Activated CD8-positive, alpha-beta T cell treated with anti-CD3 and anti-CD28 coated beads for 36 hours (primary cell): ENCODE measurements around the gene TNS3. TPM values are rescaled to one million over a fixed set of nuclear protein-coding genes. Genes with fewer than 3 reads are reported as not detected.

ENCODE experiments used
- ATAC-seq: fragments of 200-7000 bp; cut with Tn5 transposase; one replicate; pipeline ENCODE4 v1.10.0; 2021; ENCODE audit warnings: mild to moderate bottlenecking, moderate library complexity
- CTCF ChIA-PET: fragments of 350-600 bp; sonication (Branson Sonifier 250); formaldehyde crosslinking; loops from one replicate; lab custom pipeline; 2021; ENCODE audit warnings: antibody characterized with exemption; lab: Charles Lee
- POLR2A ChIA-PET: fragments of 350-600 bp; sonication (Branson Sonifier 250); formaldehyde crosslinking; loops from one replicate; lab custom pipeline; 2021; ENCODE audit warnings: antibody characterized with exemption; lab: Charles Lee
- DNase-seq: peaks from one replicate; pipeline ENCODE4 v3.0.0-alpha.2; 2020
- H3K27ac Mint-ChIP-seq: one replicate; pipeline ENCODE4 v1.8.0; 2021; ENCODE audit warnings: mild to moderate bottlenecking, mixed read lengths
- H3K27me3 Mint-ChIP-seq: one replicate; pipeline ENCODE4 v1.8.0; 2021; ENCODE audit warnings: mixed read lengths
- H3K36me3 Mint-ChIP-seq: one replicate; pipeline ENCODE4 v1.8.0; 2021; ENCODE audit warnings: low read depth, mixed read lengths
- H3K4me1 Mint-ChIP-seq: one replicate; pipeline ENCODE4 v1.8.0; 2021; ENCODE audit warnings: low read depth, mixed read lengths
- H3K4me3 Mint-ChIP-seq: one replicate; pipeline ENCODE4 v1.8.0; 2021; ENCODE audit warnings: mild to moderate bottlenecking, moderate library complexity, mixed read lengths
- H3K9me3 Mint-ChIP-seq: one replicate; pipeline ENCODE4 v1.8.0; 2021; ENCODE audit warnings: mixed read lengths
- CTCF ChIP-seq: fragments of 200-600 bp; IDR thresholded peaks from one replicate; pipeline ENCODE4 v1.8.0; 2022; ENCODE audit warnings: antibody characterized with exemption, mild to moderate bottlenecking
- intact Hi-C: fragments of 100-400 bp; cut with micrococcal nuclease; formaldehyde crosslinking; loops from one replicate; pipeline ENCODE4 v1.10.0; 2022
- total RNA-seq, 2 experiments: library from RNA; stranded (reverse); gene quantifications; one replicate each; pipeline ENCODE4 v1.2.3, GENCODE V29; 2021

Gene TNS3
- total RNA-seq, 2 experiments from 2014 or later: 0.04 to 0.16 TPM

GRCh38 chr7:47333554-47333887 lies 248.4 kb downstream of the TNS3 start:
- peaks cover 3% of the 10 kb centered on the region for H3K9me3 Mint-ChIP-seq

GRCh38 chr7:47332681-47333553 lies 249.0 kb downstream of the TNS3 start:
- Mint-ChIP-seq H3K4me1 (no peaks in the 10 kb centered on the region), H3K4me3 (no peak overlapping the region), H3K27ac (no peak overlapping the region), H3K36me3 (no peaks in the 10 kb centered on the region), H3K27me3 (no peaks in the 10 kb centered on the region), H3K9me3 (peaks cover 3% of the 10 kb centered on the region)
- DNase-seq (no peak), ATAC-seq (no peak)
- ChIA-PET CTCF (no interaction called here), POLR2A (no interaction called here)
- intact Hi-C loops: no loop called here
- TF ChIP-seq CTCF: no peak

More at GRCh38 chr7:47333554-47333887, 248.4 kb downstream of the TNS3 start:
- intact Hi-C loops: no loop called here
- Mint-ChIP-seq H3K4me1 (no peaks in the 10 kb centered on the region), H3K4me3 (no peak overlapping the region), H3K27me3 (no peaks in the 10 kb centered on the region), H3K27ac (no peak overlapping the region), H3K36me3 (no peaks in the 10 kb centered on the region)
- ATAC-seq: no peak
- no peak for TF ChIP-seq CTCF
- no peak for DNase-seq
- CTCF ChIA-PET: no interaction called here
- POLR2A ChIA-PET: no interaction called here

GRCh38 chr7:47332213-47332612 lies 249.7 kb downstream of the TNS3 start:
- DNase-seq: no peak
- POLR2A ChIA-PET: no interaction called here
- CTCF ChIA-PET: no interaction called here

GRCh38 chr7:47331179-47331565 lies 250.7 kb downstream of the TNS3 start:
- no peaks in the 10 kb centered on the region for H3K4me1 Mint-ChIP-seq
- CTCF ChIA-PET: no interaction called here
- H3K27ac Mint-ChIP-seq: no peak overlapping the region
- intact Hi-C loops: no loop called here
- POLR2A ChIA-PET: interaction anchor here (0.6 kb wide), 1 partner anchor 40 kb away, joined by 3 read pairs; no protein-coding TSS in a partner anchor
- DNase-seq (no peak), ATAC-seq (no peak)
- no peaks in the 10 kb centered on the region for H3K36me3 Mint-ChIP-seq
- TF ChIP-seq CTCF: no peak
- H3K9me3 Mint-ChIP-seq: no peaks in the 10 kb centered on the region
- H3K4me3 Mint-ChIP-seq: no peak overlapping the region
- no peaks in the 10 kb centered on the region for H3K27me3 Mint-ChIP-seq

More at GRCh38 chr7:47332213-47332612, 249.7 kb downstream of the TNS3 start:
- intact Hi-C loops: no loop called here
- Mint-ChIP-seq H3K27me3 (no peaks in the 10 kb centered on the region), H3K27ac (no peak overlapping the region), H3K4me3 (no peak overlapping the region), H3K9me3 (peaks cover 3% of the 10 kb centered on the region), H3K36me3 (no peaks in the 10 kb centered on the region), H3K4me1 (no peaks in the 10 kb centered on the region)
- ATAC-seq: no peak
- TF ChIP-seq CTCF: no peak

- DNase-seq (no peak), ATAC-seq (no peak)
- no peak for TF ChIP-seq CTCF
- Mint-ChIP-seq H3K4me3 (no peak overlapping the region), H3K9me3 (no peaks in the 10 kb centered on the region), H3K4me1 (no peaks in the 10 kb centered on the region), H3K27me3 (no peaks in the 10 kb centered on the region), H3K27ac (no peak overlapping the region), H3K36me3 (no peaks in the 10 kb centered on the region)
- CTCF ChIA-PET: no interaction called here
- intact Hi-C loops: no loop called here
- POLR2A ChIA-PET: interaction anchor here (0.6 kb wide), 1 partner anchor 40 kb away, joined by 3 read pairs; no protein-coding TSS in a partner anchor
These were observed 251.2 kb downstream of the TNS3 start for GRCh38 chr7:47330561-47331178.
